HG03064 (cell line): ENCODE measurements around the gene CD79A.

Experiments used
- ATAC-seq: cut with Tn5 transposase; IDR thresholded peaks from one replicate; pipeline ENCODE4 v1.9.1; 2021; ENCODE audit warnings: low read depth; ENCODE audit not compliant: unreplicated experiment

The CD79A gene

GRCh38 chr19:41929536-41930071, 52.5 kb downstream of the CD79A start:
- ATAC-seq = no peak

- no peak for ATAC-seq
These were observed 53.2 kb downstream of the CD79A start for GRCh38 chr19:41930322-41930722.
